Measurements from ENCODE around the gene AHI1.

The AHI1 gene

DNA sequence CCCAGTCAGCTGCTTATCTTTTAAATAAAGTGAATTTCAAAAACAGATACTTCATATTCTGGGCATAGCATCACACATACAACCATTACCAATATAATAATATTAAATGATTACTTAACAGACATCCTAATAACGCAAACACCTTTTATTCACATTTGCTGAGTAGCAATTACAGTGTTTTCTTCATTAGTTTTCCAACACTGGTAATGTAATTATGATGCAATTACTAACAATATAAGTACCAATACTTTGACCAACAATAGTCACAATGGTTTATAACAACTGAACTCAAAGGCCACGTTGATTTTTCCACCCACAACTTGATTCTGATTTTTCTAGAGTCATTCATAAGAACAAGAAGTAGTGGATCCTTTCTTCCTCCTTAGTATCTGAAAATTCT is 212.4 kb downstream of the AHI1 start:
- TF ChIP-seq, protein P1, sequence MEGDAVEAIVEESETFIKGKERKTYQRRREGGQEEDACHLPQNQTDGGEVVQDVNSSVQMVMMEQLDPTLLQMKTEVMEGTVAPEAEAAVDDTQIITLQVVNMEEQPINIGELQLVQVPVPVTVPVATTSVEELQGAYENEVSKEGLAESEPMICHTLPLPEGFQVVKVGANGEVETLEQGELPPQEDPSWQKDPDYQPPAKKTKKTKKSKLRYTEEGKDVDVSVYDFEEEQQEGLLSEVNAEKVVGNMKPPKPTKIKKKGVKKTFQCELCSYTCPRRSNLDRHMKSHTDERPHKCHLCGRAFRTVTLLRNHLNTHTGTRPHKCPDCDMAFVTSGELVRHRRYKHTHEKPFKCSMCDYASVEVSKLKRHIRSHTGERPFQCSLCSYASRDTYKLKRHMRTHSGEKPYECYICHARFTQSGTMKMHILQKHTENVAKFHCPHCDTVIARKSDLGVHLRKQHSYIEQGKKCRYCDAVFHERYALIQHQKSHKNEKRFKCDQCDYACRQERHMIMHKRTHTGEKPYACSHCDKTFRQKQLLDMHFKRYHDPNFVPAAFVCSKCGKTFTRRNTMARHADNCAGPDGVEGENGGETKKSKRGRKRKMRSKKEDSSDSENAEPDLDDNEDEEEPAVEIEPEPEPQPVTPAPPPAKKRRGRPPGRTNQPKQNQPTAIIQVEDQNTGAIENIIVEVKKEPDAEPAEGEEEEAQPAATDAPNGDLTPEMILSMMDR (IDR thresholded peaks at IDR 0.05; ENCODE audit: low read depth, low read length), result no peak
- no peak for DNase-seq (ENCODE audit: extremely low read depth, low read depth)

DNA sequence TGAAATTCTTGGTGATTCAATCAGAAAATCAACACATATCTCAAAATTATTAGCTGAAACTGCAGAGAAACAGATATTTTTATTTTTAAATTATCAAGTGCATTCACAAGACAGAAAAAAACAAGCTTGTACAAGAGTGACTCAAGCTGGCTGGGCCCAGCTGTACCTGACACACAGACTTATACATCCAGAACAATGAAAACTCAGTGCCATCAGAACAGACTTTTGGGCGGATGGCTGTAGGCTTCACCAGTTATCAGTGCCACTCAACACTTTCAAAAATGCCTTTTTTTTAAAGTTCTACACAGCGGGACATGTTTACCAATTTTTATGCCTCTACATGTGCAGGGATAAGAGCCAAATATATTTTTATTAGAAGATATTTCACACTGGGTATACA is 213.6 kb downstream of the AHI1 start:
- TF ChIP-seq, protein P1 (IDR thresholded peaks at IDR 0.05; ENCODE audit: low read depth, low read length), result no peak

DNA sequence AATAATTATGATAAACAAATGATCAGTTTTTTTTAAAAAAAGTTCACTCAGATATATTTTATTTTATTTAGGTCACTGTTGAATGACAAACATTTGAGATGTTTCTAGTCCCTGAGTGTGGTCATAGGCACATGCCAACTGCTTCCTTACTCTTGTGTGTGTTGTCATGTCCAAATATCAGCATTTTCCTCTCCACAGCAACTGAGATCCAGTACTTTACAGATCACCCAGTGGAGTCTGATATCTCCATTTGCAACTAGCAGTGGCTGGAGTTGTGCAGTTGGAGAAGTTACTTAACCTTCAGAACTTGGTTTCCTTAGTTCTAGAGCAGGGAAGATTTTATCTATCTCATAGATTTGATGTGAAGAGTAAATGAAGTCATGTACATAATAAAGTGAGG is 215.1 kb downstream of the AHI1 start:
- TF ChIP-seq, protein P1 (IDR thresholded peaks at IDR 0.05; ENCODE audit: low read depth, low read length), result no peak
- no peak for DNase-seq (ENCODE audit: extremely low read depth, low read depth)

More for the DNA sequence above, 213.6 kb downstream of the AHI1 start:
- DNase-seq (ENCODE audit: extremely low read depth, low read depth), result no peak

DNA sequence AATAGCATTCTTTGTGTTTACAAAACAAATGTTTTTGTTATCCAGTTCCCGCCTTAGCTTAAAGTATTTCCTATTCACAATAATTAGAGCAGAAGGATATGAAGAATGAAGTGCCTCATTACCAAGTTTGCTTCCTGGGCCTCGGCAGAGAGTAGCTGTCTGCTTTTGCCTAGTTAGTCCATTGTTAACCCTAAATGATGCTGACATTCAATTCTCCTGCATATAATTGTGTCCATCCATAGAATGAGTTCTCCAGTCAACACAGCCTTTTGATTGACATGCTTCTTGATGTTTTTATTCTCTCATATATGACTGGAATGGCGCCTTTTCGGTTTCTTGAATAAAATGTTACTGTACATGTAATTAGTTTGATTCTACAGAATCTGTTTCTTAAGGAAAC is 215.6 kb downstream of the AHI1 start:
- TF ChIP-seq, protein P1 (IDR thresholded peaks at IDR 0.05; ENCODE audit: low read depth, low read length), result no peak
- no peak for DNase-seq (ENCODE audit: extremely low read depth, low read depth)

DNA sequence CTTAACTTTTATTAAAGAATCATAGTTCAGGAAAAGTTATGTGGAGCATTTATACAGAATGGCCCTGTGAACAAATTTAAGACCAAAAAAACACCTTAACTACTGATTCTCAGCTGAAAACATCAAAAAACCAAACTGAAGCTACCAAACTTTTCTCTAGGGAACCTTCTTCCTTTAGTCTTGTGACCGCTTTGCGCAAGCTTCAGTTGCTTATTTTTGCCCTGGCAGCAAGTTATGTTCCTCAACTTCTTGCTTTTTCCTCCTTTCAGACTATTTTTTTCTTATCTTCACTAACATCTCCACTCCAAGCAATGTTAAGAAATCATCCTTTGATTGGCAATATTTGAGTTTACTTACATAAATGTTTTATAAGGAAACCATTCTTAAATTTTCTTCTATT is 216.3 kb downstream of the AHI1 start:
- no peak for DNase-seq (ENCODE audit: extremely low read depth, low read depth)
- TF ChIP-seq, protein P1 (IDR thresholded peaks at IDR 0.05; ENCODE audit: low read depth, low read length), result no peak

DNA sequence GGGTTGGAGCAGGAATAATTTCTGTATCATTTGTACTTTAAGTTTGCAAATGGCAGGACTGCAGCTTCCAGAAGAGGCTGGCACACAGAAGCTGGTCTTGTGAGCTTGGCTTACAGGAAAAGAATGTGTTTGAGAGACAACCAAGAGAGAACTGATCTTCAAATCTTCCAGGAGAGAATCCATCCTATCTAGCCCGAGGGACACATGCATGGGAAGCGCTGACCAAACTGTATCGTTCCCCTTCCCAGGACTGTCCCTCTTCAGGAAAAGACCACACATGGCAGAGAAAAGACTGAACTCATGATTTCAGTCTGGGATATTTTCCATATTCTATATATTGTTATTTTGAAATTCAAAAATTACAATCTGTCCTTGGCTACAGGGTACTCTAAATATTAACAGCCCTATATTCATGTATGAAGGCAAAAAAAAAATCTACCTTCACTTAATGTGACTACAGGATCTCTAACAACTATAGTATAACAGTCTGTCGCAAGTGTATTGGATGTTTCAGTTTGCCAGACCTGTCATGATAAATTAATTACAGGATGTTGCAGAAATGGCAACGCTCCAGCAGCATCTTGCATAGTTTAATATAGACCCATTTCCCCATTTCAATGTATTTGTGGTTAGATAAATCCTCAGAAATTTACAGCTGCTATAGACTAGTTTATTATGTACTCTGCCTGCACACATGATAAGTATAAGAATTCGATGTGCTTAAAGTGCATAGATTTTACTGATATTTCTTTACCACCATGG is 217.0 kb downstream of the AHI1 start:
- TF ChIP-seq, protein P1 (IDR thresholded peaks at IDR 0.05; ENCODE audit: low read depth, low read length), result no peak
- DNase-seq (ENCODE audit: extremely low read depth, low read depth), result no peak

DNA sequence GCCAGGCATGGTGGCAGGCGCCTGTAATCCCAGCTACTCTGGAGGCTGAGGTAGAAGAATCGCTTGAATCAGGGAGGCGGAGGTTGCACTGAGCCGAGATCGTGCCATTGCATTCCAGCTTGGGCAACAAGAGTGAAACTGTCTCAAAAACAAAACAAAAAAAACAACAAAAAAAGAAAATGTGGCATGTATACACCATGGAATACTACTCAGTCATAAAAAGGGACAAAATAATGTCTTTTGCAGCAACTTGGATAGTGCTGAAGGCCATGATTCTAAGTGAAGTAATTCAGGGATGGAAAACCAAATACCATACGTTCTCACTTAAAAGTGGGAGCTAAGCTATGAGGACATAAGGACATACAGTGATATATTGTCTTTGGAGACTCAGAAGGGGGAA is 220.1 kb downstream of the AHI1 start:
- TF ChIP-seq, protein P1 (IDR thresholded peaks at IDR 0.05; ENCODE audit: low read depth, low read length), result no peak
- no peak for DNase-seq (ENCODE audit: extremely low read depth, low read depth)
